ENCODE data around the gene GPX2.

Gene GPX2

GRCh38 chr14:64942531-64943111 lies at the start of gene GPX2:
Gene GPX2, minus strand, starts transcription at chr14:64942745. Its CDS starts 19 bp downstream, at chr14:64942726.
- FAIRE-seq (no peak), DNase-seq (ENCODE audit: insufficient read length, low spot score) (no peak)

GRCh38 chr14:64990939-64991338 lies 48.4 kb upstream of the GPX2 start:
- DNase-seq (ENCODE audit: insufficient read length, low spot score) (no peak), FAIRE-seq (peak; percentile 40)

GRCh38 chr14:64990296-64990695 lies 47.8 kb upstream of the GPX2 start:
- DNase-seq (ENCODE audit: insufficient read length, low spot score) (no peak), FAIRE-seq (no peak)

GRCh38 chr14:64987438-64987767 lies 44.9 kb upstream of the GPX2 start:
- DNase-seq (ENCODE audit: insufficient read length, low spot score) (no peak), FAIRE-seq (no peak)

GRCh38 chr14:64986648-64987437 lies 44.3 kb upstream of the GPX2 start, which contains the start of gene FNTB:
Gene FNTB, plus strand, starts transcription at chr14:64986895. Its CDS starts 59 bp downstream, at chr14:64986954.
- FAIRE-seq (peak; percentile 100), DNase-seq (ENCODE audit: insufficient read length, low spot score) (peak; percentile 100)

- peak; percentile 87 for DNase-seq (ENCODE audit: insufficient read length, low spot score)
- peak; percentile 92 for FAIRE-seq
Measured at GRCh38 chr14:64983439-64984310, 41.1 kb upstream of the GPX2 start.

- FAIRE-seq = peak; percentile 77
Measured at GRCh38 chr14:64979336-64980074, 37.0 kb upstream of the GPX2 start.

GRCh38 chr14:64974563-64974962 lies 32.0 kb upstream of the GPX2 start:
- FAIRE-seq = peak; percentile 91

More at GRCh38 chr14:64979336-64980074, 37.0 kb upstream of the GPX2 start:
- no peak for DNase-seq (ENCODE audit: insufficient read length, low spot score)

GRCh38 chr14:64973826-64974225 lies 31.3 kb upstream of the GPX2 start:
- no peak for DNase-seq (ENCODE audit: insufficient read length, low spot score)
- peak; percentile 79 for FAIRE-seq

More at GRCh38 chr14:64974563-64974962, 32.0 kb upstream of the GPX2 start:
- DNase-seq (ENCODE audit: insufficient read length, low spot score) = no peak

GRCh38 chr14:64973026-64973442 lies 30.5 kb upstream of the GPX2 start:
- no peak for DNase-seq (ENCODE audit: insufficient read length, low spot score)
- no peak for FAIRE-seq

GRCh38 chr14:64971943-64972791 lies 29.6 kb upstream of the GPX2 start, which contains the start of gene RAB15:
Gene RAB15, minus strand, starts transcription at chr14:64972336. Its CDS starts 260 bp downstream, at chr14:64972076.
- DNase-seq (ENCODE audit: insufficient read length, low spot score) = peak; percentile 81
- peak; percentile 99 for FAIRE-seq

- DNase-seq (ENCODE audit: insufficient read length, low spot score) (peak; percentile 60), FAIRE-seq (no peak)
Measured at GRCh38 chr14:64971491-64971942, 29.0 kb upstream of the GPX2 start.

GRCh38 chr14:64970776-64971477 lies 28.4 kb upstream of the GPX2 start:
- FAIRE-seq (no peak), DNase-seq (ENCODE audit: insufficient read length, low spot score) (peak; percentile 82)

GRCh38 chr14:64970041-64970440 lies 27.5 kb upstream of the GPX2 start:
- FAIRE-seq (no peak), DNase-seq (ENCODE audit: insufficient read length, low spot score) (no peak)

GRCh38 chr14:64968651-64969050 lies 26.1 kb upstream of the GPX2 start:
- FAIRE-seq (no peak), DNase-seq (ENCODE audit: insufficient read length, low spot score) (no peak)

- DNase-seq (ENCODE audit: insufficient read length, low spot score) (no peak), FAIRE-seq (peak; percentile 94)
Measured at GRCh38 chr14:64968167-64968566, 25.6 kb upstream of the GPX2 start.

GRCh38 chr14:64966976-64967375 lies 24.4 kb upstream of the GPX2 start:
- FAIRE-seq (peak; percentile 89), DNase-seq (ENCODE audit: insufficient read length, low spot score) (no peak)

GRCh38 chr14:64965356-64966000 lies 22.9 kb upstream of the GPX2 start:
- no peak for DNase-seq (ENCODE audit: insufficient read length, low spot score)
- FAIRE-seq = peak; percentile 87
